ACHN (cell line): ENCODE results near the gene GABARAP.

ENCODE experiments used
- DNase-seq: peaks from one replicate; pipeline ENCODE4 v3.0.0-alpha.2; 2015
- in situ Hi-C: cut with HindIII; loops from 2 replicates; pipeline ENCODE4 v1.10.0; 2017; ENCODE audit warnings: low sequenced_read_pairs, low pct_ligation_motif_present, low pct_unique_long_range_greater_than_20kb

The GABARAP gene

DNA sequence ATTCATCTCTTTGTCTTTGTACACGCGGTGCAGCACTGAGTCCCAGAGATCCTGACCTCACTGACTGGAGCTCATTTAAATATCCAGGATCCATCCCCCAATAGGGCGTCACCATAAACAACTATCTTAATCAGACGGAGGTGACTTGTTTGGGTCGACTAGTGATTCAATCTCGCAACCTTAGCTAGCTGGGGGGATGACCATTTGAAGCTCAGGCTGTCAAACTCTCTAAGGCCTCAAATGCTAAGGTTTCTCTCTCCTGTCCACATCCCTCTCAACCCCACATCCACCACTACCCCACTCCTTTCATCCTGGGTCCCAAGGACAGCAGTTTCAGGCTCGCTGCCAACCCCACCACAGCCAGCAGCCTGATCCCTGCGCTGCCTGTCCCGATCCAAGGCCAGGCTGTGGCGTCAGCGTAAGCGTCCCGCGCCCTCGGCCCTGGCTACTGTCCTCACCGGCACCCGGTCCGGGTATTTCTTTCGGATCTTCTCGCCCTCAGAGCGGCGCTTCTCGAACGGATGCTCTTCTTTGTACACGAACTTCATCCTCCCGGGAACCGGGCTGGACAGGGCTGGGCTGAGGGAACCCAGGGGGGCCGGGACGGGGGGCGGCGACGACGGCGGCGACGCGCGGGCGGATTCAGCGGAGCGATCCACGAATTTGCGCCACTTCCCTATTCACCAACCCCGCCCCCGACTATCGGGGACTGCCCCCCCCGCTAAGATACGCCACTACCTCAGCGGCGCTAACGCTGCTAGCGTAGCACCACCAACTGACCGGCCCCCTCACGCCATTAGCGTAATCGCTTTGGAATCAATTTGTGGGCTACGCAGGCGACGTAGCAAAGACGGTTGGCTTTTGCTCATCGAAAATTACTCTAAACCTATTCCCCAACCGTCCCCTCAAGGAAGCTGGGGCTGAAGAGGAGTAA, at the start of gene GABARAP:
TSS of gene GABARAP (minus strand) at position 667 of the 934 bp plus-strand sequence. CDS start at position 548, 119 bp downstream.
- peak; percentile 91 for DNase-seq
- in situ Hi-C loops, result no loop called here

GRCh38 chr17:7290685-7291084, 48.4 kb upstream of the GABARAP start:
- in situ Hi-C loops, result no loop called here
- DNase-seq, result no peak

- in situ Hi-C loops, result no loop called here
- no peak for DNase-seq
Observed at GRCh38 chr17:7290166-7290565, 47.9 kb upstream of the GABARAP start.

DNA sequence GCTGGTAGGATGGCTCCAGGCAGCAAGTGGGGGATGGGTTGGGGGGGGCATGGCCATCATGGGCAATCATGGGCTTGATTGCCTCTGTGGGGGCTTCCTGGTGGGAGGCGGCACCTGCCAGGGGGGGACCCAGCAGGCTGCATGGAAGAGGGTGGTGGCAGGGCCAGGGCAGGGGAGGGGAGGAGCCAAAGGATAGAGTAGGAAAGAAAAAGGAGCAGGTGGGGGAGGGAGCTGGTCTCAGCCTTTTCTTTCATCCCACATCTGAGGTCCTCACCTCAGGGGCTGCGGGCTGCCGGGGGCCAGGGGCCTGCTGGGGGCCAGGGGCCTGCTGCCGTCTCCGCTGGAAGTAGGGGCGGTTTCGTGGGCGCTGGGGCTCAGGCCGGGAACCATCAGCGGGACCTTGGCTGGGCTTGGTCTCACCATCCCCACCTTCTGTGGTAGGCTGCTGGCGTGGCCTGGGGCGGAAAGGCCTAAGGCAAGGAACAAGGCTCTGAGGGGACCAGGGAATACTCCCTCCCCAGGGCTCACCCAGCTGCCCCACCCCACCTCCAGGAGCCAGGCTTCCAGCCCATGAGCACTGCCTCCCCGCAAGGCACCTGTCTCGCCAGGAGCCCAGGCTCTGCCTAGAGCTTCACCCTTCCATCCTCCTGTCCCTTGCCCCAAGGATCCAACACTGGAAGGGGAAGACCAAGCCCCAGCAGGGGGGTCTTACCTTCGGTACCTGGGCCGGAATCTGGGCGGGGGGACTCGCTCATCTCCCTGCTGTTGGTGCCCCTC, 47.2 kb upstream of the GABARAP start:
- in situ Hi-C loops, result no loop called here
- DNase-seq, result no peak

DNA sequence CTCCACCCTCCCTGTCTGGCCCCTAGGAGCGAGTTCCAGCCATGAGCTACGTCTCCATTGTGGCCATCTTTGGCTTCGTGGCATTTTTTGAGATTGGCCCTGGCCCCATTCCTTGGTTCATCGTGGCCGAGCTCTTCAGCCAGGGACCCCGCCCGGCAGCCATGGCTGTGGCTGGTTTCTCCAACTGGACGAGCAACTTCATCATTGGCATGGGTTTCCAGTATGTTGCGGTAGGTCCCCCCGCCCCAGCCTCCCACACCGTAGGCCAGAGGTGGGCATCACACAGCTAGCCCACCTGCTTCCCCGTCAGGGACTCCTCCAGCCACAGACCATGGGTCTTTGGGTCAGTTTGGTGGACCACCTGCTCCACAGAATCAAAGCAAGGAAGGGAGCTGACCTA, 43.4 kb upstream of the GABARAP start:
- in situ Hi-C loops, result no loop called here
- no peak for DNase-seq

DNA sequence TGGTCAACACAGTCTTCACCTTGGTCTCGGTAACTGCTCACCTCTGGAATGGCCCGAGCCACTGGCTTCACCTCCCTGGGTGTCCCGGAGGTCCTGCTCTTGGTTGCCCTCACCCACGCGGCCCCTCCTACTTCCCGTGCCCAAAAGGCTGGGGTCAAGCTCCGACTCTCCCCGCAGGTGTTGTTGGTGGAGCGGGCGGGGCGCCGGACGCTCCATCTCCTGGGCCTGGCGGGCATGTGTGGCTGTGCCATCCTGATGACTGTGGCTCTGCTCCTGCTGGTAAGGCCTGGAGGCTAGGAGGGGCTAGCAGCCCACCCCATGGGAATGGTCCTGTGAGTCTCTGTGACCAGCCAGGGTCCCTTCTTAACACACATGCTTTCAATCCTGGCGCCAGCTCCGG, 42.7 kb upstream of the GABARAP start:
- in situ Hi-C loops, result no loop called here

DNA sequence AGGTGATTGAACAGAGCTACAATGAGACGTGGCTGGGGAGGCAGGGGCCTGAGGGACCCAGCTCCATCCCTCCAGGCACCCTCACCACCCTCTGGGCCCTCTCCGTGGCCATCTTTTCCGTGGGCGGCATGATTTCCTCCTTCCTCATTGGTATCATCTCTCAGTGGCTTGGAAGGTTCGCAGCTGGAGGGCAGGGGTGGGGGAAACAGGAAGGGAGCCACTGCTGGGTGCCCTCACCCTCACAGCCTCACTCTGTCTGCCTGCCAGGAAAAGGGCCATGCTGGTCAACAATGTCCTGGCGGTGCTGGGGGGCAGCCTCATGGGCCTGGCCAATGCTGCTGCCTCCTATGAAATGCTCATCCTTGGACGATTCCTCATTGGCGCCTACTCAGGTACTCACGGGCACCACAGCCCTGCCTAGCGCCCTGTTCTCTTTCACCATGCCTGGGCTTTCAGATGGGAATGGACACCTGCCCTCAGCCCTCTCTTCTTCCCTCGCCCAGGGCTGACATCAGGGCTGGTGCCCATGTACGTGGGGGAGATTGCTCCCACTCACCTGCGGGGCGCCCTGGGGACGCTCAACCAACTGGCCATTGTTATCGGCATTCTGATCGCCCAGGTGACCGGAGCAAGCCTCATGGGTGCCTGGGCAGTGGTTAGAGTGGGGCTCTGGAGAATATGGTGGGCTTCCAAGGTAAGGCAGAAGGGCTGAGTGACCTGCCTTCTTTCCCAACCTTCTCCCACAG, 41.4 kb upstream of the GABARAP start:
- no peak for DNase-seq
- in situ Hi-C loops, result no loop called here

More for the DNA sequence above, 42.7 kb upstream of the GABARAP start:
- no peak for DNase-seq

- in situ Hi-C loops, result no loop called here
- no peak for DNase-seq
Observed at GRCh38 chr17:7282752-7283321, 40.6 kb upstream of the GABARAP start.

GRCh38 chr17:7281953-7282751, 39.9 kb upstream of the GABARAP start:
- no peak for DNase-seq
- in situ Hi-C loops, result no loop called here

- in situ Hi-C loops, result no loop called here
Observed at GRCh38 chr17:7281074-7281952, 39.1 kb upstream of the GABARAP start, which contains the start of gene SLC2A4. SLC2A4 (plus strand) TSS chr17:7281718; CDS start chr17:7281935, 217 bp downstream.

GRCh38 chr17:7280519-7281073, 38.3 kb upstream of the GABARAP start:
- in situ Hi-C loops, result no loop called here
- peak; percentile 87 for DNase-seq

More at GRCh38 chr17:7281074-7281952, 39.1 kb upstream of the GABARAP start, which contains the start of gene SLC2A4:
- peak; percentile 97 for DNase-seq

- in situ Hi-C loops, result no loop called here
Observed at GRCh38 chr17:7279448-7279847, 37.2 kb upstream of the GABARAP start.

DNA sequence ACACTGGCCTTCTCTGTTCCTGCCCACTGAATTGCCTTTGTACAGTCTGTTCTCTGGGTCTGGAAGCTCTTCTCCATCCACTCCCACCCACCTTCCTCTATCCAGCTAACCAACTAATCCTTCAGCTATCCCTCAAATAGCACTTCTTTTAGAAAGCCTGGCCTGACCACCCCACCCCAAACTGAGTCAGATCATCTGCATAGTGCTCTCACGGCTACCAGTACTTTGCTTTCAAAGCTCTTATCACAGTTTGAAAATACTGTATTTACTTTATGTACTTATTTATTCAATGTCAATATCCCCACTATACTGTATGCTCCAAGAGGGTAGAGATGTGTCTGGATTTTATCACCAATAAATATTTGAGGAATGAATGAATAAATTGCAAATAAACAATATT, 24.5 kb upstream of the GABARAP start:
- in situ Hi-C loops, result no loop called here

More at GRCh38 chr17:7279448-7279847, 37.2 kb upstream of the GABARAP start:
- DNase-seq, result no peak

GRCh38 chr17:7263801-7264078, 21.5 kb upstream of the GABARAP start:
- in situ Hi-C loops, result no loop called here
- no peak for DNase-seq

More for the DNA sequence above, 24.5 kb upstream of the GABARAP start:
- DNase-seq, result no peak

- in situ Hi-C loops, result no loop called here
Observed at GRCh38 chr17:7262935-7263800, 20.9 kb upstream of the GABARAP start.

More at GRCh38 chr17:7262935-7263800, 20.9 kb upstream of the GABARAP start:
- DNase-seq, result no peak
